ENCODE measurements around the gene UNC13D.

Gene UNC13D

GRCh38 chr17:75838410-75838809, 5.8 kb downstream of the UNC13D start:
- no peak for DNase-seq
- intact Hi-C loops (cut with DNase I), result no loop called here

GRCh38 chr17:75837899-75838298, 6.3 kb downstream of the UNC13D start:
- intact Hi-C loops (cut with DNase I), result no loop called here

GRCh38 chr17:75836605-75837004, 7.6 kb downstream of the UNC13D start:
- intact Hi-C loops (cut with DNase I), result no loop called here
- no peak for DNase-seq

More at GRCh38 chr17:75837899-75838298, 6.3 kb downstream of the UNC13D start:
- DNase-seq, result peak in 1 of 10 donors; percentile 72

- intact Hi-C loops (cut with DNase I), result no loop called here
- no peak for DNase-seq
These were observed 8.6 kb downstream of the UNC13D start for GRCh38 chr17:75835654-75835987.

GRCh38 chr17:75834928-75835653, 9.1 kb downstream of the UNC13D start:
- peak in 1 of 10 donors; percentile 78 for DNase-seq
- intact Hi-C loops (cut with DNase I), result no loop called here

GRCh38 chr17:75834279-75834920, 9.8 kb downstream of the UNC13D start:
- peak in 9 of 10 donors; percentile 37 to 95 (median 63) for DNase-seq

GRCh38 chr17:75832652-75833400, 11.4 kb downstream of the UNC13D start:
- DNase-seq, result no peak
- intact Hi-C loops (cut with DNase I), result no loop called here

More at GRCh38 chr17:75834279-75834920, 9.8 kb downstream of the UNC13D start:
- intact Hi-C loops (cut with DNase I), result no loop called here

GRCh38 chr17:75832164-75832651, 12.0 kb downstream of the UNC13D start:
- intact Hi-C loops (cut with DNase I), result no loop called here
- DNase-seq, result no peak

GRCh38 chr17:75831032-75831571, 13.1 kb downstream of the UNC13D start:
- intact Hi-C loops (cut with DNase I), result no loop called here
- DNase-seq, result no peak

- intact Hi-C loops (cut with DNase I), result no loop called here
- DNase-seq, result no peak
These were observed 13.8 kb downstream of the UNC13D start for GRCh38 chr17:75830164-75831031.

- DNase-seq, result no peak
- intact Hi-C loops (cut with DNase I), result loop anchor here (5.0 kb wide), 1 partner anchor 42 kb away; no protein-coding TSS in a partner anchor
These were observed 14.5 kb downstream of the UNC13D start for GRCh38 chr17:75829747-75830146.

GRCh38 chr17:75828741-75829140, 15.5 kb downstream of the UNC13D start:
- intact Hi-C loops (cut with DNase I), result loop anchor here (5.0 kb wide), 1 partner anchor 41 kb away; no protein-coding TSS in a partner anchor
- peak in 1 of 10 donors; percentile 86 for DNase-seq

GRCh38 chr17:75828076-75828400, 16.2 kb downstream of the UNC13D start:
- no peak for DNase-seq
- intact Hi-C loops (cut with DNase I), result loop anchor here (5.0 kb wide), 1 partner anchor 41 kb away; no protein-coding TSS in a partner anchor

GRCh38 chr17:75827308-75828075, 16.7 kb downstream of the UNC13D start:
- DNase-seq, result peak in 9 of 10 donors; percentile 47 to 92 (median 63)
- intact Hi-C loops (cut with DNase I), result loop anchor here (5.0 kb wide), 1 partner anchor 40 kb away; no protein-coding TSS in a partner anchor

GRCh38 chr17:75826561-75827307, 17.5 kb downstream of the UNC13D start:
- intact Hi-C loops (cut with DNase I), result loop anchor here (5.0 kb wide), 1 partner anchor 39 kb away; no protein-coding TSS in a partner anchor
- no peak for DNase-seq

GRCh38 chr17:75825748-75826370, 18.3 kb downstream of the UNC13D start:
- intact Hi-C loops (cut with DNase I), result loop anchor here (5.0 kb wide), 1 partner anchor 39 kb away; no protein-coding TSS in a partner anchor
- DNase-seq, result peak in 1 of 10 donors; percentile 69

- intact Hi-C loops (cut with DNase I), result loop anchor here (5.0 kb wide), 1 partner anchor 38 kb away; no protein-coding TSS in a partner anchor
- no peak for DNase-seq
These were observed 19.1 kb downstream of the UNC13D start for GRCh38 chr17:75825149-75825552.

GRCh38 chr17:75824666-75825065, 19.5 kb downstream of the UNC13D start:
- intact Hi-C loops (cut with DNase I), result loop anchor here (5.0 kb wide), 1 partner anchor 37 kb away; no protein-coding TSS in a partner anchor
- DNase-seq, result no peak

All from posterior cingulate gyrus (tissue), 11 donors.